ENCODE measurements around the gene TAMALIN.

DNA sequence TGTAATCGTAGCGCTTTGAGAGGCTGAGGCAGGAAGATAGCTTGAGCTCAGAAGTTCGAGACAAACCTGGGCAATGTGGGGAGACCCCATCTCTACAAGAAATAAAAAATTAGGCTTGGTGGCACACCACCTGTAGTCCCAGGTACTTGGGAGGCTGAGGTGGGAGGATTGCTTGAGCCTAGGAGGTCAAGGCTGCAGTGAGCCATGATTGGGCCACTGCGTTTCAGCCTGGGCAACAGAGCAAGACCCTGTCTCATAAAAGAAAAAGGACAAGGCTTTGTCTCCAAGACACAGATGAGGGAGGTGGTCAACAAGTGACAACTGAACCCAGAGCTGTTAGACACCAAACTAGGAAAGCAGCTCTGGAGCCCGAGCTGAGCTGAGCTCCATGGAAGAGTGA is 14.5 kb upstream of the TAMALIN start:
- TF ChIP-seq, protein P1, sequence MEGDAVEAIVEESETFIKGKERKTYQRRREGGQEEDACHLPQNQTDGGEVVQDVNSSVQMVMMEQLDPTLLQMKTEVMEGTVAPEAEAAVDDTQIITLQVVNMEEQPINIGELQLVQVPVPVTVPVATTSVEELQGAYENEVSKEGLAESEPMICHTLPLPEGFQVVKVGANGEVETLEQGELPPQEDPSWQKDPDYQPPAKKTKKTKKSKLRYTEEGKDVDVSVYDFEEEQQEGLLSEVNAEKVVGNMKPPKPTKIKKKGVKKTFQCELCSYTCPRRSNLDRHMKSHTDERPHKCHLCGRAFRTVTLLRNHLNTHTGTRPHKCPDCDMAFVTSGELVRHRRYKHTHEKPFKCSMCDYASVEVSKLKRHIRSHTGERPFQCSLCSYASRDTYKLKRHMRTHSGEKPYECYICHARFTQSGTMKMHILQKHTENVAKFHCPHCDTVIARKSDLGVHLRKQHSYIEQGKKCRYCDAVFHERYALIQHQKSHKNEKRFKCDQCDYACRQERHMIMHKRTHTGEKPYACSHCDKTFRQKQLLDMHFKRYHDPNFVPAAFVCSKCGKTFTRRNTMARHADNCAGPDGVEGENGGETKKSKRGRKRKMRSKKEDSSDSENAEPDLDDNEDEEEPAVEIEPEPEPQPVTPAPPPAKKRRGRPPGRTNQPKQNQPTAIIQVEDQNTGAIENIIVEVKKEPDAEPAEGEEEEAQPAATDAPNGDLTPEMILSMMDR (IDR thresholded peaks at IDR 0.05) = no peak
- no peak for TF ChIP-seq POLR2A (IDR thresholded peaks at IDR 0.05)

Data from thyroid gland (tissue), 4 donors.